ENCODE data around the gene MPDZ.

MPDZ gene

DNA sequence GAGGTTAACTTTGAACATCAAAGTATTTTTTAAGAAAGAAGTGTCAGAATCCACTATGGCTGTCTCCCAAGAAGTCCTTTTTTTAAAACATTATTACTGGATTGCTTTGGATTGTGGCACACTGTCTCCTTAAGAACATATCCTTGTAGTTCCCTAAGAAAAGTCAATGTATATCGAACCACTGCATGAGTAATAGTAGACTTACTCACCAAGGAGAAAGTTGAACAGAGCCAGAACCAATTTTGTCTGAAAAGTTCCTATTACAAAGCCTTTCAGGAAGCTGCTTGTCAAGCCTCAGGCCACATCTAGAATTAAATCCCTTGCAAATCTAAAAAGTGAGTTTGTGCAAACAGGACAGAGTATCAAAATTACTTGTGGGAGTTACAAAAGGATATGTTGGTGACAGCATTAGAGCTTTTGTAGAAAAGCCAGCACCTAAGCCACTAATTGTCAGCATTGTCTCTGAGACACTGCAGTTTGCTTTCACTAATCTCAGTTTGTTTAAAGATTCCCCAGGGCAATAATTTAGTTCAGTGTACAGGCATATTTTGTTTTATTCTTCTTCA is 195.4 kb downstream of the MPDZ start:
- Histone ChIP-seq H2AFZ (ENCODE audit: low read length) (no peak overlapping the region), H3K9ac (ENCODE audit: low read length) (no peak overlapping the region), H3K4me3 (ENCODE audit: low read depth, low read length, poor library complexity, severe bottlenecking) (no peak overlapping the region), H3K4me1 (ENCODE audit: insufficient read depth, low read length, severe bottlenecking) (no peaks in the 10 kb centered on the region), H3K9me3 (ENCODE audit: low read length) (no peaks in the 10 kb centered on the region), H3K36me3 (ENCODE audit: insufficient read depth, low read length) (no peaks in the 10 kb centered on the region), H3K4me2 (ENCODE audit: low read length) (no peak overlapping the region), H3K27ac (ENCODE audit: low read depth, low read length, poor library complexity, severe bottlenecking) (no peak overlapping the region), H3F3A (ENCODE audit: insufficient read depth, low read length) (no peaks in the 10 kb centered on the region), H3K9me2 (ENCODE audit: low read depth, low read length) (no peaks in the 10 kb centered on the region), H3K79me2 (ENCODE audit: insufficient read depth, low read length) (no peaks in the 10 kb centered on the region), H4K20me1 (ENCODE audit: insufficient read depth, low read length) (no peaks in the 10 kb centered on the region), H3K27me3 (ENCODE audit: insufficient read depth, low read length) (no peaks in the 10 kb centered on the region)
- TF ChIP-seq EZH2 (IDR thresholded peaks at IDR 0.05; ENCODE audit: borderline replicate concordance, low read length) (no peak), CTCF (IDR thresholded peaks at IDR 0.05; ENCODE audit: low read length) (no peak)

- H3K9me3 ChIP-seq (ENCODE audit: low read length): no peaks in the 10 kb centered on the region
- no peak overlapping the region for H3K27ac ChIP-seq (ENCODE audit: low read depth, low read length, poor library complexity, severe bottlenecking)
- H3K9ac ChIP-seq (ENCODE audit: low read length): no peak overlapping the region
- TF ChIP-seq CTCF (IDR thresholded peaks at IDR 0.05; ENCODE audit: low read length) (no peak), EZH2 (IDR thresholded peaks at IDR 0.05; ENCODE audit: borderline replicate concordance, low read length) (no peak)
- H3K4me2 ChIP-seq (ENCODE audit: low read length): no peak overlapping the region
- H3F3A ChIP-seq (ENCODE audit: insufficient read depth, low read length): no peaks in the 10 kb centered on the region
- no peak overlapping the region for H3K4me3 ChIP-seq (ENCODE audit: low read depth, low read length, poor library complexity, severe bottlenecking)
- H3K27me3 ChIP-seq (ENCODE audit: insufficient read depth, low read length): no peaks in the 10 kb centered on the region
- no peaks in the 10 kb centered on the region for H3K4me1 ChIP-seq (ENCODE audit: insufficient read depth, low read length, severe bottlenecking)
- no peaks in the 10 kb centered on the region for H3K79me2 ChIP-seq (ENCODE audit: insufficient read depth, low read length)
- no peaks in the 10 kb centered on the region for H4K20me1 ChIP-seq (ENCODE audit: insufficient read depth, low read length)
- no peak overlapping the region for H2AFZ ChIP-seq (ENCODE audit: low read length)
- no peaks in the 10 kb centered on the region for H3K36me3 ChIP-seq (ENCODE audit: insufficient read depth, low read length)
- no peaks in the 10 kb centered on the region for H3K9me2 ChIP-seq (ENCODE audit: low read depth, low read length)
Observed at GRCh38 chr9:13083366-13083765, 196.1 kb downstream of the MPDZ start.

- H3K9me2 ChIP-seq (ENCODE audit: low read depth, low read length): no peaks in the 10 kb centered on the region
- no peak overlapping the region for H3K27ac ChIP-seq (ENCODE audit: low read depth, low read length, poor library complexity, severe bottlenecking)
- no peak overlapping the region for H2AFZ ChIP-seq (ENCODE audit: low read length)
- H3K79me2 ChIP-seq (ENCODE audit: insufficient read depth, low read length): no peaks in the 10 kb centered on the region
- H3K9me3 ChIP-seq (ENCODE audit: low read length): no peaks in the 10 kb centered on the region
- no peak overlapping the region for H3K9ac ChIP-seq (ENCODE audit: low read length)
- TF ChIP-seq EZH2 (IDR thresholded peaks at IDR 0.05; ENCODE audit: borderline replicate concordance, low read length): no peak
- TF ChIP-seq CTCF (IDR thresholded peaks at IDR 0.05; ENCODE audit: low read length): no peak
- H3K4me1 ChIP-seq (ENCODE audit: insufficient read depth, low read length, severe bottlenecking): no peaks in the 10 kb centered on the region
- no peaks in the 10 kb centered on the region for H3K27me3 ChIP-seq (ENCODE audit: insufficient read depth, low read length)
- no peaks in the 10 kb centered on the region for H4K20me1 ChIP-seq (ENCODE audit: insufficient read depth, low read length)
- H3F3A ChIP-seq (ENCODE audit: insufficient read depth, low read length): no peaks in the 10 kb centered on the region
- no peak overlapping the region for H3K4me2 ChIP-seq (ENCODE audit: low read length)
- no peak overlapping the region for H3K4me3 ChIP-seq (ENCODE audit: low read depth, low read length, poor library complexity, severe bottlenecking)
- H3K36me3 ChIP-seq (ENCODE audit: insufficient read depth, low read length): no peaks in the 10 kb centered on the region
Observed at GRCh38 chr9:13082796-13083195, 196.7 kb downstream of the MPDZ start.

Measured in OCI-LY1 (cell line).